ENCODE results near the gene HAND1. TPM values are rescaled to one million over a fixed set of nuclear protein-coding genes. Genes with fewer than 3 reads are reported as not detected.

The HAND1 gene
- total RNA-seq, 2 donors from 2014 or later: not detected

DNA sequence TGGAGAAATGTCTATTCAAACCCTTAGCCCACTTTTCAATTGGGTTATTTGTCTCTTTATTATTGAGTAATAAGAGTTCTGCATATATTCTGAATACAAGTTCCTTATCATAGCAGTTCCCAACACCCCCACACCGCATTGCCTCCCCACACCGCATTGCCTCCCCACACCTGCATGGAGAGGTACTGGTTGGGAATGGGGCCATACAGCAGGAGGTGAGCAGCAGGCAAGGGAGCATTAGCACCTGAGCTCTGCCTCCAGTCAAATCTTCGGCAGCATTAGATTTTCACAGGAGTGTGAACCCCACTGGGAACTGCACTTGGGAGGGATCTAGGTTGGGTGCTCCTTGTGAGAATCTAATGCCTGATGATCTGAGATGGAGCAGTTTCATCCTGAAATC is 42.8 kb downstream of the HAND1 start:
- Histone ChIP-seq H3K9me3 (no peaks in the 10 kb centered on the region), H3K4me1 (replicated peaks) (no peaks in the 10 kb centered on the region), H3K27me3 (replicated peaks; ENCODE audit: insufficient read depth) (no peaks in the 10 kb centered on the region), H3K4me3 (no peak overlapping the region), H3K36me3 (no peaks in the 10 kb centered on the region), H3K27ac (no peak overlapping the region)
- intact Hi-C loops (cut with DNase I): no loop called here
- DNase-seq (ENCODE audit: low spot score): no peak
- 100% methylated on average over 3 of the region's 3 CpGs for WGBS
- TF ChIP-seq, protein P1, sequence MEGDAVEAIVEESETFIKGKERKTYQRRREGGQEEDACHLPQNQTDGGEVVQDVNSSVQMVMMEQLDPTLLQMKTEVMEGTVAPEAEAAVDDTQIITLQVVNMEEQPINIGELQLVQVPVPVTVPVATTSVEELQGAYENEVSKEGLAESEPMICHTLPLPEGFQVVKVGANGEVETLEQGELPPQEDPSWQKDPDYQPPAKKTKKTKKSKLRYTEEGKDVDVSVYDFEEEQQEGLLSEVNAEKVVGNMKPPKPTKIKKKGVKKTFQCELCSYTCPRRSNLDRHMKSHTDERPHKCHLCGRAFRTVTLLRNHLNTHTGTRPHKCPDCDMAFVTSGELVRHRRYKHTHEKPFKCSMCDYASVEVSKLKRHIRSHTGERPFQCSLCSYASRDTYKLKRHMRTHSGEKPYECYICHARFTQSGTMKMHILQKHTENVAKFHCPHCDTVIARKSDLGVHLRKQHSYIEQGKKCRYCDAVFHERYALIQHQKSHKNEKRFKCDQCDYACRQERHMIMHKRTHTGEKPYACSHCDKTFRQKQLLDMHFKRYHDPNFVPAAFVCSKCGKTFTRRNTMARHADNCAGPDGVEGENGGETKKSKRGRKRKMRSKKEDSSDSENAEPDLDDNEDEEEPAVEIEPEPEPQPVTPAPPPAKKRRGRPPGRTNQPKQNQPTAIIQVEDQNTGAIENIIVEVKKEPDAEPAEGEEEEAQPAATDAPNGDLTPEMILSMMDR (IDR thresholded peaks at IDR 0.05): no peak
- TF ChIP-seq POLR2A (IDR thresholded peaks at IDR 0.05) (no peak), POLR2AphosphoS5 (IDR thresholded peaks at IDR 0.05) (no peak)

DNA sequence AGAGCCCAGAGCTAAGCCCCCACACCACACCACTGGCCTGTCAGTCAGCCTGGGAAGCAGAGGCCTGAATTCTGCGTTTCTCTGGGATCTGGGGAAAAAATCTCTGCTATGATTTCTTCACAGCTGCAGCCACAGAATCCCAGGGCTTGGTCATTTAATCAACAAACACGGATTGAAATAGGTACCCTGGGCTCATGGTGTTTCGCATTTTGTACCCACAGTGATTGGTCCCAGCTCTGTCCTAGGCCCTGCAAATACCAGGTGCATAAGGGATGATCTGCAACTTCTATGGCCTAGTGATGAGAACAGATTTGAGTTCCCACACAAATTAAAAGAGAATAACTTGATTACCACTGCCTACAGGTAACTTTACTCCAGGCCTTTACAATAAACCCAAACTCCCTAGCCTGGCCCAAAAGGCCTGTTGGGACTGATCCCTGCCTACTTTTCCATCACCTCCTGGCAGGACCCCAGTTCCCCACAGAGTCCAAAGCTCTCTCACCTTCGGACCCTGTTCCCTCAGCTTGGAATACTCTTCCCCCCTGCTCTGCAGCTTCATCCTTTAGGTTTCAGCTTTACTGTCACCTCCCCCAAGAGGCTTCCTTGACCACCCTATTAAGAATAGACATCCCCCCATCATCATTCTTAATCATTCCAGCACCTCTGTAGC is 46.9 kb downstream of the HAND1 start:
- DNase-seq (ENCODE audit: low spot score): no peak
- intact Hi-C loops (cut with DNase I): no loop called here
- H3K36me3 ChIP-seq: no peaks in the 10 kb centered on the region
- H3K9me3 ChIP-seq: no peaks in the 10 kb centered on the region
- no peak overlapping the region for H3K4me3 ChIP-seq
- 62% methylated on average over 4 of the region's 4 CpGs for WGBS
- TF ChIP-seq, protein P1 (IDR thresholded peaks at IDR 0.05): no peak
- TF ChIP-seq POLR2AphosphoS5 (IDR thresholded peaks at IDR 0.05) (no peak), POLR2A (IDR thresholded peaks at IDR 0.05) (no peak)
- H3K4me1 ChIP-seq (replicated peaks): no peaks in the 10 kb centered on the region
- H3K27me3 ChIP-seq (replicated peaks; ENCODE audit: insufficient read depth): no peaks in the 10 kb centered on the region
- no peak overlapping the region for H3K27ac ChIP-seq

GRCh38 chr5:154430466-154430865 is 47.6 kb downstream of the HAND1 start:
- no peak overlapping the region for H3K27ac ChIP-seq
- intact Hi-C loops (cut with DNase I): no loop called here
- TF ChIP-seq, protein P1 (IDR thresholded peaks at IDR 0.05): no peak
- TF ChIP-seq POLR2AphosphoS5 (IDR thresholded peaks at IDR 0.05) (no peak), POLR2A (IDR thresholded peaks at IDR 0.05) (no peak)
- H3K36me3 ChIP-seq: no peaks in the 10 kb centered on the region
- WGBS: 47% methylated on average over 4 of the region's 4 CpGs
- no peaks in the 10 kb centered on the region for H3K4me1 ChIP-seq (replicated peaks)
- no peaks in the 10 kb centered on the region for H3K27me3 ChIP-seq (replicated peaks; ENCODE audit: insufficient read depth)
- DNase-seq (ENCODE audit: low spot score): no peak
- H3K9me3 ChIP-seq: no peaks in the 10 kb centered on the region
- no peak overlapping the region for H3K4me3 ChIP-seq

DNA sequence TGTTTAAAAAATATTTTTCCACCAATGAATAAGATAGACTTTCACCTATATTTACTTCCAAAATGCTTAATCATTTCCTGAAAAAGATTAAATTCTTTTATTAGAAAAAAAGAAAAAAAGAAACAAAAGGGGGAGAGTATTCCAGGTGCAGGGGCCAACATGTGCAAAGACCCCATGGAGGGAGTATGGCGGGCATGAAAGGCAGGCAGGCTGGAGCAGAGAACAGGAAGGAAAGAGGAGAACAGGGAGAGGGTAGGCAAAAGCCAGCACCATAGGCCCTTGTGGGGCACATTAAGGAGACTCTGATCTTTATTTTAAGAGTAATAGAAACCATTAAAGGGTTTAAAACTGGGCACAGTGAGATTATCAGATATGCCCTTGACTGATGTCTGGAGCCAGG is 48.7 kb downstream of the HAND1 start:
- WGBS: 92% methylated on average over 1 of the region's 1 CpG
- Histone ChIP-seq H3K27ac (no peak overlapping the region), H3K4me3 (no peak overlapping the region), H3K36me3 (no peaks in the 10 kb centered on the region), H3K4me1 (replicated peaks) (no peaks in the 10 kb centered on the region), H3K9me3 (no peaks in the 10 kb centered on the region), H3K27me3 (replicated peaks; ENCODE audit: insufficient read depth) (no peaks in the 10 kb centered on the region)
- no peak for TF ChIP-seq POLR2AphosphoS5 (IDR thresholded peaks at IDR 0.05)
- TF ChIP-seq POLR2A (IDR thresholded peaks at IDR 0.05): no peak
- TF ChIP-seq, protein P1 (IDR thresholded peaks at IDR 0.05): no peak
- no peak for DNase-seq (ENCODE audit: low spot score)
- intact Hi-C loops (cut with DNase I): no loop called here

- H3K4me1 ChIP-seq (replicated peaks): no peaks in the 10 kb centered on the region
- WGBS: 97% methylated on average over 3 of the region's 3 CpGs
- no peak for TF ChIP-seq POLR2AphosphoS5 (IDR thresholded peaks at IDR 0.05)
- TF ChIP-seq, protein P1 (IDR thresholded peaks at IDR 0.05): no peak
- TF ChIP-seq POLR2A (IDR thresholded peaks at IDR 0.05): no peak
- no peaks in the 10 kb centered on the region for H3K9me3 ChIP-seq
- no peak overlapping the region for H3K4me3 ChIP-seq
- intact Hi-C loops (cut with DNase I): no loop called here
- H3K36me3 ChIP-seq: no peaks in the 10 kb centered on the region
- H3K27me3 ChIP-seq (replicated peaks; ENCODE audit: insufficient read depth): no peaks in the 10 kb centered on the region
- no peak overlapping the region for H3K27ac ChIP-seq
- no peak for DNase-seq (ENCODE audit: low spot score)
These were observed 49.8 kb downstream of the HAND1 start for GRCh38 chr5:154428208-154428607.

All from prostate gland (tissue), 2 donors.